ENCODE results near the gene ZNF184. TPM values are rescaled to one million over a fixed set of nuclear protein-coding genes. Genes with fewer than 3 reads are reported as not detected.

The ZNF184 gene
- 6.7 and 29.3 TPM in 2 replicates for total RNA-seq (2011; cell fraction: chromatin; rRNA removed; ENCODE audit: low replicate concordance)
- total RNA-seq (2011; cell fraction: nucleolus; rRNA removed): 3.5 and 7.0 TPM in 2 replicates
- total RNA-seq (2011; cell fraction: nucleoplasm; rRNA removed): 6.2 and 9.2 TPM in 2 replicates
- 10.2 and 11.2 TPM in 2 replicates for total RNA-seq (2014; rRNA removed)
- 21.6 and 25.5 TPM in 2 replicates for total RNA-seq (2014; rRNA removed; fragmentation: Illumina TruSeq; extraction: Trizol)
- total RNA-seq (2015; rRNA removed; fragmentation: Illumina TruSeq; extraction: Trizol): 22.1 and 22.2 TPM in 2 replicates
- total RNA-seq (2021): 10.7 and 11.0 TPM in 2 replicates
- polyA plus RNA-seq (2011; rRNA removed): 11.6 and 13.8 TPM in 2 replicates
- 1.7 and 4.6 TPM in 2 replicates for polyA plus RNA-seq (2011; cell fraction: cytosol; rRNA removed)
- 4.5 and 9.0 TPM in 2 replicates for polyA plus RNA-seq (2011; cell fraction: nucleus; rRNA removed)
- 7.6 and 9.3 TPM in 2 replicates for polyA plus RNA-seq (2012)
- 12.8 and 16.2 TPM in 2 replicates for polyA plus RNA-seq (2014; fragmentation: Illumina TruSeq; extraction: Trizol)
- 10 to 100 TPM in 1 of 2 experiments, 1 to 10 TPM in 1; 7.6 to 12.8 TPM for polyA plus RNA-seq (2014; fragmentation: Nextera tagmentation; extraction: Ambion mirVana)
- 7.7 and 9.0 TPM in 2 replicates for polyA plus RNA-seq (2014; rRNA removed)
- polyA minus RNA-seq (2011; rRNA and poly(A)+ RNA removed): 18.5 and 30.8 TPM in 2 replicates
- polyA minus RNA-seq (2011; cell fraction: cytosol; rRNA and poly(A)+ RNA removed): 7.3 and 7.5 TPM in 2 replicates
- 6.5 and 12.1 TPM in 2 replicates for polyA minus RNA-seq (2011; cell fraction: nucleus; rRNA and poly(A)+ RNA removed)
- Bru-seq, nascent RNA: percentile 91 among the genes with signal in this experiment
- BruChase-seq, experiment 1, labeled RNA remaining after a 2-hour chase: percentile 90 among the genes with signal in this experiment
- percentile 89 among the genes with signal in this experiment for BruChase-seq, experiment 2, labeled RNA remaining after a 6-hour chase
- long read RNA-seq, experiment 1, partial matches to known transcripts: 7 of 58 reads
- long read RNA-seq, experiment 1, other reads (novel, unspliced or antisense): 44 of 58 reads
- long read RNA-seq, experiment 2, transcript ZNF184-201 (6 exons, 3,101 nt): major isoform, 5 of 8 reads
- long read RNA-seq, experiment 2, partial matches to known transcripts: 0 of 8 reads
- long read RNA-seq, experiment 2, other reads (novel, unspliced or antisense): 2 of 8 reads
- long read RNA-seq, experiment 3, partial matches to known transcripts: 0 of 12 reads
- long read RNA-seq, experiment 3, other reads (novel, unspliced or antisense): 10 of 12 reads

DNA sequence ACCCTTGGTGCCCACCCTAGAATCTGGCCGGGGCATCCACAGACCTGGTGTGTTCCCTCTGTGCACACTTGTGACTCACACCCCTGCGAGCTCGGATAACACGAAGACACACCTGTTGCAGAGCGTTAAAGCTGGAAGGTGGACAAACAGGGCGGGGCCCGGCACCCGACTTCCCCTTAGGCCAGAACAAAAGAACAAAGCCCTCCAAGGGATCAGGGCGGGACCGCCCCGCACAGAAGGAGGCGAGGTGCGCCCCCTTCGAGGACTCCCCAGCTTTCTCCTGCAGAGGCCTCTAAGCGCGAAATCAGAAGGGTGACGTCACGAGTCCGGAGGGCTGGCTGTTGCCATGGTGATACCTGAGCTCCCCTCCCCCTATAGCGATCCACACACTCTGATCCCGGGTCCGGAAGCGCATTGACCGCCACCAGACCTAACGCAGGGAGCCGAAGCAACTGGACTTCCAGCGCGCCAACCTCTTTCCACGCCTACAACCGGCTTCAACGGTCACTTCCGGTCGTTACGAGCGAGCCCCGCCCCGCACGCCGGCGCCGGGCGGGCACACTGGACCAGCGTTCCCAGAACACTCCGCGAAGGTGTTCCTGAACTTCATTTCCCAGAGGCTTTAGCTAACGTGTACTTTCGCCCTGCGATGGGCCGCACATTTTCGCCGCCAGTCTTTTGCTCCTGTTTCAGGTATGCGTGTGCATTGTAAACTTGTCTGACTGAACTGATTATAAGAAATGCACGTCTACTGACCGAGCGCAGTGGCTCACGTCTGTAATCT lies at the start of gene ZNF184:
TSS of gene ZNF184 (minus strand) at position 489 of the 784 bp plus-strand sequence. CDS start 811 bp downstream, outside the sequence.
- Histone ChIP-seq H3K27ac (ENCODE audit: extremely low read depth, low read depth, low read length) (peak within 1 kb of the TSS; percentile 91), H2AFZ (ENCODE audit: low read depth, low read length) (peak within 1 kb of the TSS; percentile 93), H3K79me2 (ENCODE audit: control insufficient read depth, insufficient read depth, low read length) (peaks cover 51% of the 10 kb centered on the region), H3K27me3 (ENCODE audit: control insufficient read depth in 2 of 2, insufficient read depth in 2 of 2, low read length in 2 of 2) (no peaks in the 10 kb centered on the region), H4K20me1 (replicated peaks; ENCODE audit: control insufficient read depth, insufficient read depth, low read length) (no peaks in the 10 kb centered on the region), H3K9me1 (ENCODE audit: control insufficient read depth, insufficient read depth, low read length) (no peaks in the 10 kb centered on the region), H3K9ac (ENCODE audit: insufficient read depth in 1 of 2, low read depth in 2 of 2, low read length in 2 of 2) (peak within 1 kb of the TSS; percentile 87 to 90), H3K4me1 (replicated peaks in 1 of 2; ENCODE audit: control insufficient read depth in 2 of 2, insufficient read depth in 2 of 2, low read length in 2 of 2) (peaks cover 8 to 11% of the 10 kb centered on the region in 2 experiments; a peak in 4 of 5 replicates), H3K9me3 (replicated peaks; ENCODE audit: control insufficient read depth, insufficient read depth, low read depth, low read length) (no peaks in the 10 kb centered on the region), H3K36me3 (ENCODE audit: control insufficient read depth, insufficient read depth, low read length) (peaks cover 17% of the 10 kb centered on the region), H3K4me2 (ENCODE audit: insufficient read depth, low read length) (peak within 1 kb of the TSS; percentile 93), H3K4me3 (peak within 1 kb of the TSS; percentile 75)
- BruUV-seq (replicated peaks): no TSS peak
- in situ Hi-C loops (cut with MboI): no loop called here
- ATAC-seq: peak; percentile 91
- CTCF ChIA-PET (ENCODE audit: low intra/inter-chr PET ratio): interaction anchor here (0.6 to 0.9 kb wide), 3 partner anchors 183 to 311 kb away, joined by 3 to 5 read pairs (median 3); no protein-coding TSS in a partner anchor
- DNase-seq (ENCODE audit: extremely low read depth in 1 of 4, low spot score in 3 of 4): peak; percentile 97 to 100 (median 98)
- POLR2A ChIA-PET: interaction anchor here (0.5 to 2.1 kb wide), 23 partner anchors 23 to 1257 kb away, joined by 3 to 13 read pairs (median 3); a partner anchor contains a TSS
- intact Hi-C loops (cut with micrococcal nuclease): loop anchor here (1.0 to 10.0 kb wide), 6 partner anchors 84 to 918 kb away; partner anchors contain the start of gene ZNF391
- FAIRE-seq: peak; percentile 85
- WGBS (ENCODE audit: insufficient coverage, low coverage, missing lambda C conversion rate): under 1% methylated on average over 55 of the region's 56 CpGs
- TF ChIP-seq HDAC8 (tag; IDR thresholded peaks at IDR 0.05) (no peak), SRSF3 (IDR thresholded peaks at IDR 0.05; ENCODE audit: insufficient read depth, low read length) (no peak), ARID3B (CRISPR knock-in tag; IDR thresholded peaks at IDR 0.05; ENCODE audit: borderline replicate concordance) (no peak), ZFX (CRISPR knock-in tag; IDR thresholded peaks at IDR 0.05) (peak; percentile 91), ZNF311 (CRISPR knock-in tag; IDR thresholded peaks at IDR 0.05) (0 out of 2 replicates have a peak, but pooled peaks have one; percentile 18), BACH1 (tag; IDR thresholded peaks at IDR 0.05) (no peak)
- TF ChIP-seq, protein P1, sequence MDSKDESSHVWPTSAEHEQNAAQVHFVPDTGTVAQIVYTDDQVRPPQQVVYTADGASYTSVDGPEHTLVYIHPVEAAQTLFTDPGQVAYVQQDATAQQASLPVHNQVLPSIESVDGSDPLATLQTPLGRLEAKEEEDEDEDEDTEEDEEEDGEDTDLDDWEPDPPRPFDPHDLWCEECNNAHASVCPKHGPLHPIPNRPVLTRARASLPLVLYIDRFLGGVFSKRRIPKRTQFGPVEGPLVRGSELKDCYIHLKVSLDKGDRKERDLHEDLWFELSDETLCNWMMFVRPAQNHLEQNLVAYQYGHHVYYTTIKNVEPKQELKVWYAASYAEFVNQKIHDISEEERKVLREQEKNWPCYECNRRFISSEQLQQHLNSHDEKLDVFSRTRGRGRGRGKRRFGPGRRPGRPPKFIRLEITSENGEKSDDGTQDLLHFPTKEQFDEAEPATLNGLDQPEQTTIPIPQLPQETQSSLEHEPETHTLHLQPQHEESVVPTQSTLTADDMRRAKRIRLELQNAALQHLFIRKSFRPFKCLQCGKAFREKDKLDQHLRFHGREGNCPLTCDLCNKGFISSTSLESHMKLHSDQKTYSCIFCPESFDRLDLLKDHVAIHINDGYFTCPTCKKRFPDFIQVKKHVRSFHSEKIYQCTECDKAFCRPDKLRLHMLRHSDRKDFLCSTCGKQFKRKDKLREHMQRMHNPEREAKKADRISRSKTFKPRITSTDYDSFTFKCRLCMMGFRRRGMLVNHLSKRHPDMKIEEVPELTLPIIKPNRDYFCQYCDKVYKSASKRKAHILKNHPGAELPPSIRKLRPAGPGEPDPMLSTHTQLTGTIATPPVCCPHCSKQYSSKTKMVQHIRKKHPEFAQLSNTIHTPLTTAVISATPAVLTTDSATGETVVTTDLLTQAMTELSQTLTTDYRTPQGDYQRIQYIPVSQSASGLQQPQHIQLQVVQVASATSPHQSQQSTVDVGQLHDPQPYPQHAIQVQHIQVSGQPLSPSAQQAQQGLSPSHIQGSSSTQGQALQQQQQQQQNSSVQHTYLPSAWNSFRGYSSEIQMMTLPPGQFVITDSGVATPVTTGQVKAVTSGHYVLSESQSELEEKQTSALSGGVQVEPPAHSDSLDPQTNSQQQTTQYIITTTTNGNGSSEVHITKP (IDR thresholded peaks at IDR 0.05; ENCODE audit: partially characterized antibody): peak; percentile 62
- TF ChIP-seq, protein P2, sequence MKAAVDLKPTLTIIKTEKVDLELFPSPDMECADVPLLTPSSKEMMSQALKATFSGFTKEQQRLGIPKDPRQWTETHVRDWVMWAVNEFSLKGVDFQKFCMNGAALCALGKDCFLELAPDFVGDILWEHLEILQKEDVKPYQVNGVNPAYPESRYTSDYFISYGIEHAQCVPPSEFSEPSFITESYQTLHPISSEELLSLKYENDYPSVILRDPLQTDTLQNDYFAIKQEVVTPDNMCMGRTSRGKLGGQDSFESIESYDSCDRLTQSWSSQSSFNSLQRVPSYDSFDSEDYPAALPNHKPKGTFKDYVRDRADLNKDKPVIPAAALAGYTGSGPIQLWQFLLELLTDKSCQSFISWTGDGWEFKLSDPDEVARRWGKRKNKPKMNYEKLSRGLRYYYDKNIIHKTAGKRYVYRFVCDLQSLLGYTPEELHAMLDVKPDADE (conservative IDR thresholded peaks at IDR 0.05; ENCODE audit: control insufficient read depth, low read depth, low read length): peak; percentile 95

Measured in K562 (cell line).